RWPE1 (cell line): ENCODE results near the gene PTPRF.

Experiments
- CTCF ChIA-PET: fragments of 350-600 bp; sonication (Branson Sonifier 250); formaldehyde crosslinking; extraction: SDS; loops from one replicate; lab custom pipeline; 2021; lab: Yijun Ruan, JAX
- POLR2A ChIA-PET: fragments of 400-600 bp; formaldehyde crosslinking; extraction: SDS; loops from one replicate; lab custom pipeline; 2020; ENCODE audit warnings: antibody characterized with exemption; ENCODE audit not compliant: low non-redundant PET; lab: Yijun Ruan, JAX
- DNase-seq: peaks from one replicate; pipeline ENCODE4 v3.0.0; 2012; ENCODE audit warnings: low spot score
- H3K27ac ChIP-seq: fragments of 450-650 bp; 2 replicates; pipeline ENCODE4 v1.5.1; 2017
- TF ChIP-seq, protein P1 (sequence below): fragments of 450-650 bp; conservative IDR thresholded peaks from 2 replicates; pipeline ENCODE4 v1.5.1; 2017; ENCODE audit warnings: low read depth, mild to moderate bottlenecking

PTPRF gene

DNA sequence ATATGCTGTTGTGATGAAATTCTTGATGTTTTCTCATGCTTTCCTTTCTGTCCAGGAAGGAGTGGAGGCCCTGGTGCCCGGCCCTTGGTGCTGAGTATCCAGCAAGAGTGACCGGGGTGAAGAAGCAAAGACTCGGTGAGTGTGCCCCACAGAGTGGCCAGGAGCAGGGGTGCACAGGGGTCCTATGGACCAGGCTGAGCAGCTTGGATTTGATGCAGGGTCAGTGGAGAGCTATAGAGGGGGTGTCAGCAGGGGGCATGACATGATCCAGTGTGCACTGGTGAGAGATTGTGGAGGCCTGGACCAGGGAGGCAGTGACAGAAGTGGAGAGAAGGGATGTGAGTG, 7.4 kb downstream of the PTPRF start:
- ChIA-PET CTCF (no interaction called here), POLR2A (no interaction called here)
- DNase-seq: no peak
- TF ChIP-seq, protein P1, sequence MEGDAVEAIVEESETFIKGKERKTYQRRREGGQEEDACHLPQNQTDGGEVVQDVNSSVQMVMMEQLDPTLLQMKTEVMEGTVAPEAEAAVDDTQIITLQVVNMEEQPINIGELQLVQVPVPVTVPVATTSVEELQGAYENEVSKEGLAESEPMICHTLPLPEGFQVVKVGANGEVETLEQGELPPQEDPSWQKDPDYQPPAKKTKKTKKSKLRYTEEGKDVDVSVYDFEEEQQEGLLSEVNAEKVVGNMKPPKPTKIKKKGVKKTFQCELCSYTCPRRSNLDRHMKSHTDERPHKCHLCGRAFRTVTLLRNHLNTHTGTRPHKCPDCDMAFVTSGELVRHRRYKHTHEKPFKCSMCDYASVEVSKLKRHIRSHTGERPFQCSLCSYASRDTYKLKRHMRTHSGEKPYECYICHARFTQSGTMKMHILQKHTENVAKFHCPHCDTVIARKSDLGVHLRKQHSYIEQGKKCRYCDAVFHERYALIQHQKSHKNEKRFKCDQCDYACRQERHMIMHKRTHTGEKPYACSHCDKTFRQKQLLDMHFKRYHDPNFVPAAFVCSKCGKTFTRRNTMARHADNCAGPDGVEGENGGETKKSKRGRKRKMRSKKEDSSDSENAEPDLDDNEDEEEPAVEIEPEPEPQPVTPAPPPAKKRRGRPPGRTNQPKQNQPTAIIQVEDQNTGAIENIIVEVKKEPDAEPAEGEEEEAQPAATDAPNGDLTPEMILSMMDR: no peak
- peak overlapping the region; percentile 71 for H3K27ac ChIP-seq

- no peak for DNase-seq
- POLR2A ChIA-PET: no interaction called here
- peak overlapping the region; percentile 95 for H3K27ac ChIP-seq
- TF ChIP-seq, protein P1: no peak
- CTCF ChIA-PET: no interaction called here
Observed at GRCh38 chr1:43538969-43539368, 8.3 kb downstream of the PTPRF start.

GRCh38 chr1:43539726-43540434, 9.2 kb downstream of the PTPRF start:
- CTCF ChIA-PET: interaction anchor here (0.6 kb wide), 1 partner anchor 82 kb away, joined by 3 read pairs; no protein-coding TSS in a partner anchor
- POLR2A ChIA-PET: no interaction called here

GRCh38 chr1:43540653-43541071, 10.0 kb downstream of the PTPRF start:
- TF ChIP-seq, protein P1: no peak
- ChIA-PET POLR2A (no interaction called here), CTCF (no interaction called here)
- DNase-seq: no peak
- H3K27ac ChIP-seq: peak overlapping the region; percentile 95

More at GRCh38 chr1:43539726-43540434, 9.2 kb downstream of the PTPRF start:
- no peak for DNase-seq
- TF ChIP-seq, protein P1: no peak
- H3K27ac ChIP-seq: peak overlapping the region; percentile 95

DNA sequence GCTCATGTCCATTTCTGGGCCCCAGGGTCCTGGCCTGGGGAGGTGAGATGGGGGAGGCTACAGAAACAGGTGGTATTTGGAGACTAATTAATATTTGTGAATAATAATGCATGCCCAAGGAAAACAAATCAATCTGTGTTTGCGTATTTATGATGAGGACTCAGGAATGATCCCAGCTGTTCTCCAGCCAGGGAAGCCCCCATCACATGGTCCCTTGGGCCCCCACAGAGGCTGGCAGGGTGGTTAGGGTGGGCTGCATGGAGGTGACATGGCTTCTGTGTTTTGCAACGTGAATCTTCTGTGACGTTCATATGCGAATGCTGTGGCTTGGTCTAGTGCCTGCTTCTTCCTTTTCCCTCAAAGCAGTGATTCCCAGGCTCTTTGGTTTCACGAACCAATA, 10.5 kb downstream of the PTPRF start:
- ChIA-PET POLR2A (no interaction called here), CTCF (no interaction called here)
- peak overlapping the region; percentile 95 for H3K27ac ChIP-seq

DNA sequence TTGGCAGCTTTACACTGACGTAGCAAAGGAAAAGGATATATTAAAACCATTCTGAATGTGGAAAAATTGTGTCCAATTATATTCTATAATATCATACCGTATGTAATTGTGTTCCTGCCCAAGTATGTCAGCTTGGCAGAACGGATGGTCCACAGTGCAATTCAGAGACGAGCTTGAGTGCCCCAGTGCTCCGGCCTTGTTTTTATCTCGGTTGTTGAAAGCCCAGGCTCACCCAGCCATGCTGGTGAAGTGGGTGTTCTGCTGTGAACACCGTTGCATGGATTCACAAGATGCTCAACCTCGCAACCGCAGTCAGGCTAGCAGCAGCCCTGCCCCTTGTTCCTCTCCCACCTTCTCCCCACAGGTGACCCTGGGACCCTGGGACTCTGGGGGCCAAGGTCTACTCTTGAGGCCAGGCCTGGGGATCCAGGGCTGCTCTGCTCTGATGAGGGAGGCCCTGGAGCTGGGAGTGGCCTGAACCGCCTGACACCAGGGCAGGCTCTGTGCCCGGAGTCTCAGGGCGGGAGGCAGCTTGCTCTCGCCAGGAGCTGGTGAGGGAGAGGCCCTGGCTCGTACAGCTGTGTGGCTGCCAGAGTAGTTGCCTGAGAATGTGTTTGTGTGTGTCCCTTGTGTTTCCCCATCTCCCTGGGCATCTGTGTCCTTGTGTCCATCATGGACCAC, 11.2 kb downstream of the PTPRF start:
- CTCF ChIA-PET: interaction anchor here (0.9 to 1.4 kb wide), 2 partner anchors 10 to 11 kb away, joined by 3 to 4 read pairs; no protein-coding TSS in a partner anchor
- POLR2A ChIA-PET: interaction anchor here (1.0 to 1.2 kb wide), 2 partner anchors 11 to 109 kb away, joined by 3 read pairs; partner anchors contain the start of gene PTPRF

More for the DNA sequence above, 10.5 kb downstream of the PTPRF start:
- no peak for DNase-seq
- TF ChIP-seq, protein P1: no peak

More for the DNA sequence above, 11.2 kb downstream of the PTPRF start:
- DNase-seq: peak; percentile 51
- H3K27ac ChIP-seq: peak overlapping the region; percentile 95
- TF ChIP-seq, protein P1: no peak
